Measurements from ENCODE around the gene TNFRSF19. TPM values are rescaled to one million over a fixed set of nuclear protein-coding genes. Genes with fewer than 3 reads are reported as not detected.

The TNFRSF19 gene
- total and polyA plus RNA-seq, 2 of the 4 experiments (the other 2 are of a cell fraction) = 18.6 to 26.3 TPM

DNA sequence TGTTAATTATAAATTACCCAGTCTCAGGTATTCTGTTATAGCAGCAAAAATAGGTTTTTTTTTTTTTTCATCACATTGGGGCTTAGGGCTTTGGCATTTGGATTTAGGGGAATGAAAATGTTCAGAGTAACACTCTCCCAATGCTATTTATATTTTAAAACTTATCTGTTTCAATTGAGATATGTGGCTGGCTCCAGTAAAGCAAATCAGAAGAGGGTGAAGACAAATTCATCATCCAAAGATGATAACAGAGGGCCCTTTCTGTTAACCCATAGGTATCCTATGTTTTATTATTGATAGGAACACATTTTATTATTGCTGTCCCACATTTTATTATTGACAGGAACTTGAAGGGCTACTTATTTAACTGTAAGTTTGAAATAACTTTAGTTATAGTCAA is 20.5 kb upstream of the TNFRSF19 start:
- DNase-seq = no peak
- H2AK5ac ChIP-seq (ENCODE audit: low read depth, low read length) = no peak overlapping the region
- no TSS peak for BruUV-seq (replicated peaks)
- H4K91ac ChIP-seq (ENCODE audit: insufficient read depth, low read depth, low read length) = no peak overlapping the region
- no peak for ATAC-seq (ENCODE audit: low read depth)
- H3K9me3 ChIP-seq (ENCODE audit: control insufficient read depth, insufficient read depth, low read length) = peaks cover 5% of the 10 kb centered on the region; the same call in 1 of the 2 replicates
- dilution Hi-C loops (cut with HindIII; ENCODE audit: low sequenced_read_pairs, unreplicated experiment) (no loop called here), in situ Hi-C loops (cut with MboI; ENCODE audit: low sequenced_read_pairs) (no loop called here), intact Hi-C loops (cut with micrococcal nuclease) (no loop called here)
- H3K9me1 ChIP-seq (ENCODE audit: insufficient read depth, low read length) = no peaks in the 10 kb centered on the region
- no peak overlapping the region for H2AK9ac ChIP-seq (replicated peaks; ENCODE audit: low read depth, low read length, poor library complexity)
- H3K79me1 ChIP-seq (ENCODE audit: low read depth in 1 of 2, low read length in 2 of 2) = no peaks in the 10 kb centered on the region
- no peak overlapping the region for H3K27ac ChIP-seq (ENCODE audit: insufficient read depth, low read length)
- no peak overlapping the region for H3K4ac ChIP-seq (ENCODE audit: low read depth, low read length)
- no peaks in the 10 kb centered on the region for H4K20me1 ChIP-seq (ENCODE audit: insufficient read depth, low read length)
- no peak overlapping the region for H2AFZ ChIP-seq (replicated peaks; ENCODE audit: low read length, poor library complexity)
- no peak overlapping the region for H3K9ac ChIP-seq (ENCODE audit: low read depth, low read length)
- ChIA-PET CTCF (no interaction called here), POLR2A (ENCODE audit: unreplicated experiment) (no interaction called here)
- no peak overlapping the region for H2BK15ac ChIP-seq (ENCODE audit: low read depth, low read length)
- H2BK5ac ChIP-seq (ENCODE audit: low read depth, low read length, poor library complexity, severe bottlenecking) = no peak overlapping the region
- no peak overlapping the region for H3K56ac ChIP-seq (ENCODE audit: extremely low read depth, insufficient read depth, low read length)
- no peak overlapping the region for H4K8ac ChIP-seq (ENCODE audit: low read depth in 2 of 2, low read length in 2 of 2)
- H3K36me3 ChIP-seq (ENCODE audit: control insufficient read depth, insufficient read depth, low read length) = no peaks in the 10 kb centered on the region
- no peaks in the 10 kb centered on the region for H3K27me3 ChIP-seq (ENCODE audit: control insufficient read depth, insufficient read depth, low read length)
- H2BK120ac ChIP-seq (ENCODE audit: low read depth, low read length) = no peak overlapping the region
- TF ChIP-seq POLR2A (IDR thresholded peaks at IDR 0.05; ENCODE audit: low read depth, low read length) (no peak), MAFK (IDR thresholded peaks at IDR 0.05; ENCODE audit: low read depth, low read length) (no peak), BHLHE40 (IDR thresholded peaks at IDR 0.05; ENCODE audit: low read depth, low read length) (no peak), RFX5 (IDR thresholded peaks at IDR 0.05; ENCODE audit: low read depth, low read length) (no peak), CEBPB (IDR thresholded peaks at IDR 0.05; ENCODE audit: low read depth, low read length) (no peak), MAZ (IDR thresholded peaks at IDR 0.05; ENCODE audit: borderline replicate concordance, low read depth, low read length) (no peak), MXI1 (IDR thresholded peaks at IDR 0.05; ENCODE audit: borderline replicate concordance, low read depth, low read length) (no peak), RCOR1 (IDR thresholded peaks at IDR 0.05; ENCODE audit: insufficient replicate concordance, low read length) (no peak), CHD1 (IDR thresholded peaks at IDR 0.05; ENCODE audit: low read depth, low read length) (no peak), SMC3 (IDR thresholded peaks at IDR 0.05; ENCODE audit: low read depth, low read length) (no peak), NFE2L2 (IDR thresholded peaks at IDR 0.05; ENCODE audit: low read depth, low read length) (no peak)
- TF ChIP-seq, protein P1, sequence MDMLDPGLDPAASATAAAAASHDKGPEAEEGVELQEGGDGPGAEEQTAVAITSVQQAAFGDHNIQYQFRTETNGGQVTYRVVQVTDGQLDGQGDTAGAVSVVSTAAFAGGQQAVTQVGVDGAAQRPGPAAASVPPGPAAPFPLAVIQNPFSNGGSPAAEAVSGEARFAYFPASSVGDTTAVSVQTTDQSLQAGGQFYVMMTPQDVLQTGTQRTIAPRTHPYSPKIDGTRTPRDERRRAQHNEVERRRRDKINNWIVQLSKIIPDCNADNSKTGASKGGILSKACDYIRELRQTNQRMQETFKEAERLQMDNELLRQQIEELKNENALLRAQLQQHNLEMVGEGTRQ (IDR thresholded peaks at IDR 0.05; ENCODE audit: low read depth, low read length) = no peak
- TF ChIP-seq, protein P2, sequence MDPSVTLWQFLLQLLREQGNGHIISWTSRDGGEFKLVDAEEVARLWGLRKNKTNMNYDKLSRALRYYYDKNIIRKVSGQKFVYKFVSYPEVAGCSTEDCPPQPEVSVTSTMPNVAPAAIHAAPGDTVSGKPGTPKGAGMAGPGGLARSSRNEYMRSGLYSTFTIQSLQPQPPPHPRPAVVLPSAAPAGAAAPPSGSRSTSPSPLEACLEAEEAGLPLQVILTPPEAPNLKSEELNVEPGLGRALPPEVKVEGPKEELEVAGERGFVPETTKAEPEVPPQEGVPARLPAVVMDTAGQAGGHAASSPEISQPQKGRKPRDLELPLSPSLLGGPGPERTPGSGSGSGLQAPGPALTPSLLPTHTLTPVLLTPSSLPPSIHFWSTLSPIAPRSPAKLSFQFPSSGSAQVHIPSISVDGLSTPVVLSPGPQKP (IDR thresholded peaks at IDR 0.05; ENCODE audit: borderline replicate concordance, low read depth, low read length) = no peak
- H3K23ac ChIP-seq (ENCODE audit: low read depth, low read length) = no peak overlapping the region
- peaks cover 6% of the 10 kb centered on the region for H3K4me1 ChIP-seq (ENCODE audit: control insufficient read depth, insufficient read depth, low read length)
- no peak overlapping the region for H3K4me2 ChIP-seq (ENCODE audit: low read depth, low read length)
- no peak overlapping the region for H4K5ac ChIP-seq (ENCODE audit: low read depth, low read length)
- H2BK20ac ChIP-seq (ENCODE audit: low read depth, low read length) = no peak overlapping the region
- H3K4me3 ChIP-seq (ENCODE audit: insufficient read depth, low read depth, low read length) = no peak overlapping the region
- no peak overlapping the region for H3K18ac ChIP-seq (ENCODE audit: low read depth, low read length)
- no peak overlapping the region for H3K14ac ChIP-seq (replicated peaks; ENCODE audit: low read depth, low read length)

Measured in IMR-90 (cell line).